Fibroblast of skin of right biceps (primary cell): ENCODE results near the gene MEX3A.
A peak's percentile ranks its signal among the peaks of the same experiment; 100 is the strongest.

Experiments used
- DNase-seq: peaks from one replicate; pipeline ENCODE4 v3.0.0-alpha.2; 2013

Gene MEX3A

DNA sequence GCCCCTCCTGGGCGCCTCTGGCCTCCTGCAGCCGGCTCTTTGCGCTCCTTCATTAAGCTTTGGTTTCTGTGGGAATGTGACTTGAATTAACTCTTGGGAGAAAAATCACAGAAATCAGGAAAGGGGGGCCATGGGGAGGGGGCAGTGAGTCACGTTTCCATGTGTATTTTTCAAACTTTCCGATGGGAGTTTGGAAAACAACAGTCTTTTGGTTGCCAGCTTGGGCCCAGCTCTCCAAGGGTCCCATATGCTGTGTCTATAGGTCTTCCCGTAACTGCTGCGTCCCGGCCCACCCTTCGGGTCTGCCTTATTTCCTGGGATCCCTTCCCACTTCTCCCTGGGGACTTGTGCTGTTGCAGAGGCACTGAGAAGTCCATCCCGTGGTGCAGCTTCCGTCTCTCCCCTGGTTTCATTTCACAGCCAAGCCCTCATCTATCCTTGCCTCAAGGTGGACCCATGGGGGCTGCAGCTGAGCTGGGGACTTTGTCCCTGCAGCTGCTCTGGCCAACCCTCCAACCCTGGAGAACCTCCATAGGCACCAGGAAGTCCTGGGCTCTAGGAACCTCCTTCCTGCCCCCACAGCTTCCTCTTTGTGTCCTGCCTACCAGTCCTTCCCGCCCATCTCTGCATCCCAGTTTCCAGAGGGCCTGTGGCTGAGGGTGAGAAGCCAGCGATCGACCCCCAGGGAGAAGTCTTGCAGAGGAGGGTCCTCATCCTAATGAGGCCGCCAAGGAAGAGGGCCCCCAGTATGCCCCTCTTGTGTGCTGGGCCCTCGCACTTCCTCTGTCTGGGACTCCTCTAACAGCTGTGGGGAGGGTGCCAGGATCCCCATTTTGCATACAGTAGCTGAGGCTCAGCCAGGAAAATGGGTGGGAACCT is 20.6 kb upstream of the MEX3A start:
- peak; percentile 86 for DNase-seq

DNA sequence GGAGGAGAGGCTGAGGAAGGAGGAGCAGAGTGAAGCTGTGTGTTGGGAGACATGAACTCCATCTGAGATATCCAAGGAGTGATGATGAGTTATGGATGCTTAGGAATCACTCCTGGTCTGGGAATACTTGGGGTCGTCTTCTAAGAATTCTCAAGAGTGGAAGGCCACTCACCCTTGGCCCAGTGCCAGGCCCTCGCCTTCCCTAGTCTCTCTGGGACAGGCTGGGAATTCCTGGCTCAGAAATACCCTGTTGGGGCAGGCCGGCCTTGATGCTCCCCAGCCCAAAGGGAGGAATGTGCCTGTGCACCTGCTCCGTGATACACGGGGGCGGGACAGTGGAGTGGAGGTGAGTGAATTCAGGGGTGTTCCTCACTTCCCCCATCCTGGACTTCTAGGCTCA is 19.6 kb upstream of the MEX3A start:
- DNase-seq = no peak

GRCh38 chr1:156100205-156100995 is 18.1 kb upstream of the MEX3A start:
- DNase-seq = no peak

DNA sequence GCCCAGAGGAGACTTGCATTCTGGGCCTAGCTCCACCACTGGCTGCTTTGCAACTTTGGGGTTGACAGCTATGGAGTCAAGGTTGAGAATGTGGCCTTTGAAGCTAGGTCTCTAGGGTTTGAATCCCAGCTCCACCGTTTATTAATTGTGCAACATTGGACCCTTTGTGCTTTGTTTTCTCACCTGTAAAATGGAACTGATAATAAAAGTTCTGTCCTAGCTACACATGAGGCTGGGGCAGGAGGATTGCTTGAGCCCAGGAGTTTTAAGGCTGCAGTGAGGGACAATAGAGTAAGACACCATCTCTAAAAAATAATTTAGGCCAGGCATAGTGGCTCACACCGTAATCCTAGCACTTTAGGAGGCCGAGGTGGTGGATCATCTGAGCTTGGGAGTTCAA is 17.0 kb upstream of the MEX3A start:
- no peak for DNase-seq

GRCh38 chr1:156098784-156099183 is 16.5 kb upstream of the MEX3A start:
- no peak for DNase-seq

DNA sequence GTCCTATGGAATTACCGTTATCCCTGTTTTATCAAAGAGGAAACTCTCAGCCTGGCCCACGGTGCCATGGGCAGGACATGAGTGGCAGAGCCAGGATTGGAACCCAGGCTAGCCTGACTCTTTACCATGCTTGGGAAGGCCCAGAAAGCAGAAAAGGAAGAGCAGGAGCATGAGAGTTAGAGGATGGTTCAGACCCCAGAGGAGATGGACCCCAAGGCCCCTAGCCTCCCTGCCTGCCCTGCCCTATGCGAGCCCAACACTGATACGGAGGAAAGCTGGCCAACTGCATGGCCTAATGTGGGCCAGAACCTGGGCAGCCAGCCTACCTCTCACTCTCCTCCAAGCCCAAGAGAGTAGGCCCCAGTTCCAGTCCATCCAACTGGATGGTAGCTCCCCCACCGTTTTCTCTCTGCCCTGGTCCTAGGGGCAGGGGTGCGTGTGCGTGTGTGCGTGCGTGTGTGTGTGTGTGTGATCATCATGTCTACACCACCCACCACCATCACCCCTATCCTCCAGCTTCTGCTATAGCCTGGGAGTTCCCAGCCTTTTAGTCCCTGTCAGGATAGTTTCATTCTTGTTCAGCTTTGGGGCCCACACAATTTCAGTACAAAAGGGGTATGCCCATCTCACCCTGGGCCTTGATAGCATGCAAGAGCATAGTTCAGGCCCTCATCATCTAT is 15.4 kb upstream of the MEX3A start:
- DNase-seq = no peak

DNA sequence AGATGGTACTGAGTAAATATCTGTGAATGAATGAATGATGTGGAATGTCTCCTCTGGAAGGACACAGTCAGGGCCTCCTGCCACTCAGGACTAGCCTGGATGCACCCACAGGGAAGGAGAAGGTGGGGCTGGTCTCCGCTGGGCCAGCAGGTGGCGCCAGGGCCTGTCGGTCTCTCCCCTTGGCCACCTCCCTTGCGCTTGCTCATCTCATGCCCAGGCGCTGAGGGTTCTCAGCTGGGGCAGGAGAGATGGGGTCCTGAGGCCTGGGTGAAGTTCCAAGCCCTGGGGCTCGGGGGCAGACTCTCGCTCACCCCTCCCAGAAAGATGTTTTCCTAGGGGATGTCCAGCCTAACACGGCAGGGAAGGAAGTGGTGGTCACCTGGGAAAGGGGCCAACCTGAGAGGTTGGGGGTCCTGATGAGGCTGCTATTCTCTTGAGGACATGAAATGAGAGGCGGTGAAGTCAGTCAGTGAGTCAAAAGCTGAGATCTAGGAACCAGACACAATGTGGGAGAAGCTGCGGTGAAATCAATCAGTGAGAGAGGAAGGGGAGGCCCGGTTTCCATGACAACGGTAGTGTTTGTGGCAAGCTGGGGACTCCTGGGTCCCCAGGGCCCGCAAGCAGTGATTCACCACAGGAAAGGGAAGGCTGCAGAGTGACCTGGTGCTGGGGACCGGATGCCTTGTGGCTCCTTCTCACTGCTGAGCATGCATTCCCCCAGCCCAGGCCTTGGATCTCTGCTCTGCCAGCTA is 14.6 kb upstream of the MEX3A start:
- DNase-seq = peak; percentile 85

DNA sequence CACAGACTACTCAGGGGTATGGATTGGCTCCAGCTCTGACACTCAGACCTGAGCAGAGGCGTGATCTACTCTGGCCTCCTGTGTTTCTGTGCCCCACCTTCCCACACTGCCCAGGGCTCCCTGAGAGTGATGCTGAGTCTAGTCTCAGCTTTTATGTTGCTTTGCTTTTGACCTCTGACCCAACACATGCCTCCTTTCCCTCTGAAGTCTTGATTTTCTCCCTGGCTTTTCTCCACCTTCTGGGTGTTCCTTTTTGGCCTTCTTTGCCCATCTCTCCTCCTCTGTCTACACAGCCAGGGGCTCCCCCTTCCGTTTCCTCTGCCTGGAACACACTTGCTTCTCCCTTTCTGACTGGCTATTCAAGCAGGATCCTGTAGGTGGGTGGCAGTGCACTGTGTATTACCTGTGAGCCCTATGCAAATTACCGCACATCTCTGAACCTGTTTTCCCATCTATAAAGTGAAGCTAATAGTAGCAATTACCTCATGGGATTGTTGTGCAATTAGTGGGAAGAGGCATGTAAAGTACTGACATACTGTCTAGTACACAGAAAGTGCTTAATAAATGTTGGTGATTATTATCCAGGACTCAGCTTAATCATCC is 13.7 kb upstream of the MEX3A start:
- no peak for DNase-seq

DNA sequence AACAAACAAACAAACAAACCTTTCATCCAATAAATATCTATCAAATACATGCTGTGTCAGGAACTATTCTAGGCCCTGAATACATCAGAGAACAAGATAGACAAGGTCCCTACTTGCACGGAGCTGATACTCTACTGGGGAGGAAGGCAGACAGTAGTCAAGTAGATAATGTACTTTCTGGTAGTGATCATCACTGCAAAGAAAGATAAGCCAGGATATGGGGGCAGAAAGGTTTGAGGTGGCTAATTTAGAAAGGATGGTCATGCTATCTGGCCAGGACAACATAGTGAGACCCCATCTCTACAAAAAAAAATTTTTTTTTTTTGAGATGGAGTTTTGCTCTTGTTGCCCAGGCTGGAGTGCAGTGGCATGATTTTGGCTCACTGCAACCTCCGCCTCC is 9.3 kb upstream of the MEX3A start:
- no peak for DNase-seq

DNA sequence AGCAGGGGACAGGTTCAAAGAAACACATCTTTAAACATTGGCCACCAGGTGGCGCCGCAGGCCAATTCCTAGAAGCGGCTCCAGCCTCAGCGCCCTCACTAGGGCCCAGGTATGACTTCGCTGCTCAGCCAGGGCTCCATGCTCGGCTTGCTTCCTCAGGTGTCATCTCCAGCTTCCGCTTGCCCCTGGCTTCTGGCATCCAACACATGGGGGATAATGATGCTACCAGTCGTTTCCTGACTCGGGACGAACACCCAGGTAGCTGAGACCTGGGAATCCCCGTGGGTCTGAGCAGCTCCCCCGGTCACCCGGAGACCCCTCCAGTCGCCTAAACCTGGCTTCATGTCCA is 8.5 kb upstream of the MEX3A start:
- peak; percentile 73 for DNase-seq

- no peak for DNase-seq
Measured at GRCh38 chr1:156090138-156090839, 8.0 kb upstream of the MEX3A start.

GRCh38 chr1:156089704-156090103 is 7.4 kb upstream of the MEX3A start:
- DNase-seq = no peak

GRCh38 chr1:156086256-156086662 is 4.0 kb upstream of the MEX3A start:
- peak; percentile 50 for DNase-seq

DNA sequence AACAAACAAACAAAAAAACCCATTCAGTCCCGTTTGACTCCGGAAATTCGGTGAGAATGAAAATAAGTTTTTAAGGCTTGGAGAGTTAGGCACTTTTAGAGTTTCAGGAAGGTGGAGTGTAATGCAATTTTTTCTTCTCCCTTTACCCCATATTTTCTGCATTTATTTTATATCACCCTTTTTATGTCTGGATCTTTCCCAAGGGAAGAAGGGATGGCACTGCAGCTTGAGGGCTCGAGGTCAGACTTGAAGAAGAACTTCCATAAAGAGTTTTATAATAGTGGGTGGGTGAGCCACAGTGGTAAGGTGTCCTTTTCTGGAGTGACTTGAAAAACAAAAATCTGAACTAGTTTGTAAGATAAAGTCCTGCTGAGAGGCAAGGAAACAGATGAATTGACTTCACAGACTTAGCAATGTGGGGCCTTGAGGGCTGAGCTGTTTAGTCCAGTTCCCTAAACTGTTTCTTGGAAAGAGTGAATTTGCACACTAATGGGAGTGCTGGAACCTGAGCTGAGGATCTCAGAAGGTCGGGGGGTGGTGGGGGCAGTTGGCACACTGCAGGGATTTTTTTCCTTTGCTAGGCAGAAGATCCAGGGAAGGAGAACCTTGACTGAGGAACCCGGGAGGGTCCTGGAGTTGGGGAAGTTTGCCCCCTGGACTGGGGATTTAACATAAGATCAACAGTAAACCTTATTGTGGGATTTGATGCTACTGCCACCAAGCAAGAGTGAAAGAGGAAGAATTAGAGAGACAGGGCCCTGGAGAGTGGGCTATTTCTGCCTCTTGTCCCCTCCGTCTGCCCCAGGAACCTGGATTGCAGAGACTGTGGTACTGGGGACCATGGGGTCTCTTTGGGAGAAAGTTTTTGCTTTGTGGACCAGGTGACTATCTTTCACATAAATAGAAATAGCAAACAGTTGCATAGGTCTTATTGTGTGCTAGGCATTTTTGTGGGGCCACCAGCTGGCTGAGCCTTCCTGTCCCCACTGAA is 1.8 kb upstream of the MEX3A start:
- DNase-seq = no peak

GRCh38 chr1:156081917-156082308 is 352 bp downstream of the MEX3A start:
- peak; percentile 26 for DNase-seq

- DNase-seq = peak; percentile 63
Measured at GRCh38 chr1:156081180-156081916, 917 bp downstream of the MEX3A start.

DNA sequence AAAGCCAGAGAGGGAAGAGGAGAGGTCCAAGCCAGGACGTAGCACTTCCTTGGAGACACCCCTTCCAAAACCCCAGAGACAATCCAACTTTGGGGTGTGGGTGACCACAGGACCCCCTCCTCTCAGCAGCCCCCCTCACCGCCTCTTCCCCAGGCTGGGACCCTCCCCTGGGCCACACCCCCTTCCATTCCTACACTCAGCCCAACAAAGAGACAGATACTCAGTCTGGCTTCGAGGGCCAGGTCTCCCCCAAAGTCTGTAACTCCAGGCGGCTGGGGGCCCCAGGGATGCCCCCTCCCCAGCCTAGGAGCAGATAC is 1.4 kb downstream of the MEX3A start:
- no peak for DNase-seq

DNA sequence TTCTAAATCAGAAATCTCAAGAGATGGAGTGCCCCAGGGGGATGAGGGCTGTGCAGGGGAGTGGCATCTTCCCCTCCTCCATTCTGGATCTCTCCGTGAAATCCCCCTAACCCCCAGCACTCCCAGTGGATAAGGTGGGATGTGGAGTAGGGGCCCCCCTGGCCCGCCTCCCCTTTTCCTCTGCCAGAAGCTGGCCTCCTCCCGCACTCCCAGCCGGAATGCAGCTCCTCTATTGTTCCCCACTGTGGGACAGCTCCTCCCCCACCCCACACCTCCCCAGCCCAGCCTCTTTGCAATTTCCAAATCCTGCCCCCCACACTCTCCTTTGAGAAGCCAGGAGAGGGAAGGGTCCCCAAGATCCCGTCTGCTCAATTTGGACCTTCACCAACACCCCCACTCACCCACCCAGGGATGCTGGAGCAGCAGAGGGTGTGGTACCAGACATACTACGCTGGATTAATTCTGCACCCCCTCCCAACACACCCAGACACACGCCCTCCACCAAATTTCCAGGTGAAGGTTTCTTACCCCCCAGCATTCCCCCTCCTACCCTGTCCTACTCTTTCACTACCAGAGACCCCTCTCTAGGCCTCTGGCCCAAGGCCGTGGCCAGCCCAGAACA is 1.9 kb downstream of the MEX3A start:
- DNase-seq = peak; percentile 31

DNA sequence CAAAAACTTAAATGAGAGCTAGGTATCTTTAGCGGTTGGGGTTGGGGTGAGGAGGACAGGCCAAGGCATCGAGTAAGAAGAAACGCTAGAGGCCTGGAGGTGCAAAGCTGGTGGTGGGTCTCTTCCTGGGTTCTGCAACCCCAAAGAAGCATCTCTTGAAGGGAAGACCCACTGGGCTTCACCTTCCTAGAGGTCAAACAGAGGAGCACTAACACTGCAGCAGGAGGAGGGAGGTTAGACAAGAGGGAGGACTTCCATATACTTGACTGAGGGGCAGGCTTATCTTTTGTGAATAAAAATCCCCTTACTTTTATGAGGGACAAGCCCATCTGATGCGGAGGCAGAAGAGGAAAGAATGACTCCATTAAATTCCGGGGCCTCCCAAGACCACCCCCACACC is 2.5 kb downstream of the MEX3A start:
- DNase-seq = no peak

DNA sequence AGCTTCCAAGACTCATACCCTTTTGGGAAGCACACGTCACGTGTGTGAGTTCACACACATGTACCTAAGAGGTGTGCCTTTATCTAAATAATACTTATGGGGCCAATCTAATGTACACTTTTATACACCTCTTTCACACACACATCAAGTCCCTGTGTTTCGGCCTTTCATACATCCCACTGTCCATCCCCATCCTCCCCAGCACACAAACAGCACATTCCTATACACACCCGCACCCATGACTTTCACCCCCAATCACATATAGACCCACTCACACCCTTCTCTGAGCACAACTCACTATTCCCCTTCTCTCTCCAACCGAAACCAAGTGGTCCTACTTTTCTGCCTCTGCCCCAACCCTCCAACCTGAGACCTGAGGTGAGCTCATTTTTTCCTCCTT is 3.5 kb downstream of the MEX3A start:
- no peak for DNase-seq
